LoVo (cell line): Measurements from ENCODE around the gene PBRM1.
A peak's percentile ranks its signal among the peaks of the same experiment; 100 is the strongest.
"Not testable (repeated sequence)": the region's sequence is repeated elsewhere in the genome, so short reads cannot be mapped to it uniquely, and the experiment has no call there.

Source experiments
- DNase-seq: peaks from one replicate; pipeline ENCODE4 v3.0.0-alpha.2; 2016; ENCODE audit warnings: low spot score

The PBRM1 gene

DNA sequence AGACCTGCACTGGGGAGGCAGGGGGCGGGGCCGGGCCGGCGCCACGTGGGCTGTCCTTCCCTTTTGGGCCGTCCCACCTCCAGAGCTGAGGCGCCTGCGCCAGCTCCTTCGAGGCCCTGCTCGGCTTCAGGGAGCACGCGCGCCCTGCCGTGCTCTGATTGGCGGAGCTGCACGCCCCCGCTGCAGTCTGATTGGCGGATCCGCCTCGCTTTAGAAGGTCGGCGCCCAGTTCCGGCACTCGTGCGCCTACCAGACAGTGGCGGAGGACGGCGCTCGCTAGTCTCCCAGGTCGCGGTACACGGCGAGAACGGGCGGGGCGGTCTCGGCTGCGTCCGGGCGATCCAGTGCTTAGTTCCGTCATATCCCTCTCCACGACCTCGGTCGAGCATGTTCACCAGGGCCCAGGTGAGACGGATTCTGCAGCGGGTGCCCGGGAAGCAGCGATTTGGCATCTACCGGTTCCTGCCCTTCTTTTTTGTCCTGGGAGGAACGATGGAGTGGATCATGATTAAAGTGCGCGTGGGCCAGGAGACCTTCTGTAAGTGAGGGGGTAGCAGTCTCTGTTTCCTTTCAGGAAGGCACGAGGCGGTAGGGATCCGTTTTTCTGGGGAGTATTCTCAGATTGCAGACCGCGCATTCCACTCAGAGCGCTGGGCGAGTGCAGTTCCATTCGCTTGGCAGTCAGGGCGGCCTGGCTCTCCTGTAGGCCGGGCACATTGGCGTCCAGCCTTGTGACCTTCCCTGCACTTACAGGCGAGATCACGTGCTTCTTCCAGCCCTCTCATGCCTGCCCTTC is 149.1 kb downstream of the PBRM1 start, which contains the start of gene UQCC5:
Gene UQCC5, plus strand, starts transcription at position 237 of the 796 bp plus-strand sequence. Its CDS starts 151 bp downstream, at position 388.
- peak; percentile 98 for DNase-seq

DNA sequence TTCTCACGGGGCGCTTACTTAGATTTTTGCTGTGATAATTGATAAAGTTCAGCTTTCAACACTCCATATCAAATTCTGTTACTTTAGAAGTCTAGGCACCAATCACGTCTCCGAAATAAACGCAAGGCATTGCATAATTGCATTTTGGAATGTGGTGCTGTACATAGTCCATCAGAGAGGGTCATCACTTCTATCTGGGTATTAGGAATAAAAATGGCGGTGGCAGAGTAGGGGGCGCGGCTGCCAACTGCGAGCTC is 149.7 kb downstream of the PBRM1 start:
- no peak for DNase-seq

DNA sequence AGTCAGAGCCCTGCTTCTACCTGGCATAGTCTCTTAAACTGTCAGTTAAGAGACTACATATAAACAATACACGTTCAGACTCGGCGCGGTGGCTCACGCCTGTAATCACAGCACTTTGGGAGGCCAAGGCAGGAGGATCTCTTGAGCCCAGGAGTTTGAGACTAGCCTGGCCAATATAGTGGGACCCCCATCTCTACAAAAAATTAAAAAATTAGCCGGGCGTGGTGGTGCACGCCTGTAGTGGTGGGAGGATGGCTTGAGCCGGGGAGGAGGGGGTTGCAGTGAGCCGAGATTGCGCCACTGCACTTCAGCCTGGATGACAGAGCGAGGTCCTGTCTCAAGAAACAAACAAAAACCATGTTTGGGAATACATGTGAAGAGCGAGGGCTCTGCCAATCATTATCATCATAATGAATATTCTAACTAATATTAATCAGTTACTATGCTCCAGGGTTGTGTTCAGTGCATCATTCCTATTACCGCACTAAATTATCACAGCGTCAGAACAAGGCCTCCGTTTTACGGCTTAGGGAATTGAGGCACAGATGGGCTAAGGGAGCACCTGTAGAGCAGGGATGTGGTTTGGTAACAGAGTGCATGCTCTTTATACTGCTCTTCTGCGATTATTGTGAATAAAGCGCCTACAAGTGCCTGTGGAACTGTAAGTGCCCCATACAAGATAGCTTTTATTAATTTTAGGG is 150.2 kb downstream of the PBRM1 start:
- no peak for DNase-seq

DNA sequence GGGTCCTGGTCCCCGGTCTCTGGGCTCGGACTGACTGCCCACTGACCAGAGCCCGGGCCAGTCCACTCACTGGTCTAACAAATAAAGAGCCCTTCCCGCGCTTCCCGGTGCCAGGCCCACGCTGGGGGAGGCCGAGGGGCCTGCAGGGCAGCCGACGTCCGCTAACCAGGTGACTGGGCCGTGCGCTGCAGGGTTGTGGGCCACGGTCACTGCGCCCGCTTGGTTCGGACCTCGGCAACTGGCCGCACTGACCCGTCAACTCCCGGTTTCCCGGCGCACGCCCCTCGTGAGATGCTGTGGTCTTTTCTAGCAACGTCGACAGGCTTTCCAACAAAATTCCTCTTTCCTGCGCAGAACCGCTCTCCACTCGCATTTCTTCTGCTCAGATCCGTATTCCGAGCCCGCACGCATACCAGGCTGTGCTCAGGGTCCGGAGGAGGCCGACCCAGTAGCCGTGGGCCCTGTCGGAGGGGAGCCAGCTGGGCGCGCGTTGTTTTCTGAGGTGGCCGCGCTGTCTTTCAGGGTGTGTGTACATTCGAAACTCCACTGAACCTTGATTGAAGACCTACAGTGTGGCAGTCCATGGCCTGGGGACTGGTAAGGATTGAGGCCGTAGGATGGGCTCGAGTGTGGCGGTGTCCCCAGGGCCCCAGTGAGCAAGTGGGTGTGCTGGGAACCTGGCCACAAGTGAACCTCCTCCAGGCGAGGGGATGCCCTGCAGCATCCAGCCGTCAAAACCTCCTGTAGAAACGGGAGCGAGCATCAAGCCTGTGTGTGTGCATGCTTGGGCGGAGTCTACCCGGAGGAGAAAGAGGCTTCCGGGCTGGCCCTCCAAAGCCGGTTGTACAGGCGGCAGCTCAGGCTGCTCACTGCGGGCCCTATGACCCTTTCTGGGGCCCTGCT is 151.2 kb downstream of the PBRM1 start:
- DNase-seq = no peak

DNA sequence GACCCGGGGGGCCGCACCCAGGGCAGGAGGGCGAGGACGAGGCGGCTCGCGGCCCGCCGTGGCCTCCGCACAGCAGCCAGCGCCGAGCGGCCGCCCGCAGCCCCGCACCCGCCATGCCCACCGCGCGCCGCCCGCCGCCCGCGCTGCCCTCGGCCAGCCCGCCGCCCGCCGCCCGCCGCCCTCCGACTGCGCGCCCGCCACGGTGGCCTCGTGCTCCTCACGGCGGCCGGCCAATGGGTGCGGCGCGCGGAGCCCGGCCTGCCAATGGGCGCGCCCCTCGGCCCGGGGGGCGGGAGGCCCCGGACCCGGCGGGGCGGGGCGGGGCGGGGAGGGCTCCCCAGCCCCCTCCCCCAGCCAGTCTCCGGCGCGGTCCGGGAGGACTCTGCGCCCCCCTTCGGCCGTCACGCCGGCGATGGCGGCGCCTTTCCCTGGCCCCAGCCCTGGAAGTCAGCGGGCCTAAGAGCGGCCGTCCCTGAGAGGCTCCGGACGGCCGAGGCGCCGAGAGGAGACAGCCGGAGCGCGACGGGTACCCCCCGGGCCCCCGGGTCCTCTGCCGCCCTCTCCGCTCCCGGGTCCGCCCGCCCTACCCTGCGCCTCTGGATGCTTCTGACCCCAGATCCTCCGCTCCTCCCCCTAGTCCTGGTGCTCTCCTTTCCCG is 152.0 kb downstream of the PBRM1 start, which contains the start of gene NT5DC2:
Gene NT5DC2, minus strand, starts transcription at position 235 of the 658 bp plus-strand sequence. Its CDS starts 120 bp downstream, at position 115.
- DNase-seq = peak; percentile 76

DNA sequence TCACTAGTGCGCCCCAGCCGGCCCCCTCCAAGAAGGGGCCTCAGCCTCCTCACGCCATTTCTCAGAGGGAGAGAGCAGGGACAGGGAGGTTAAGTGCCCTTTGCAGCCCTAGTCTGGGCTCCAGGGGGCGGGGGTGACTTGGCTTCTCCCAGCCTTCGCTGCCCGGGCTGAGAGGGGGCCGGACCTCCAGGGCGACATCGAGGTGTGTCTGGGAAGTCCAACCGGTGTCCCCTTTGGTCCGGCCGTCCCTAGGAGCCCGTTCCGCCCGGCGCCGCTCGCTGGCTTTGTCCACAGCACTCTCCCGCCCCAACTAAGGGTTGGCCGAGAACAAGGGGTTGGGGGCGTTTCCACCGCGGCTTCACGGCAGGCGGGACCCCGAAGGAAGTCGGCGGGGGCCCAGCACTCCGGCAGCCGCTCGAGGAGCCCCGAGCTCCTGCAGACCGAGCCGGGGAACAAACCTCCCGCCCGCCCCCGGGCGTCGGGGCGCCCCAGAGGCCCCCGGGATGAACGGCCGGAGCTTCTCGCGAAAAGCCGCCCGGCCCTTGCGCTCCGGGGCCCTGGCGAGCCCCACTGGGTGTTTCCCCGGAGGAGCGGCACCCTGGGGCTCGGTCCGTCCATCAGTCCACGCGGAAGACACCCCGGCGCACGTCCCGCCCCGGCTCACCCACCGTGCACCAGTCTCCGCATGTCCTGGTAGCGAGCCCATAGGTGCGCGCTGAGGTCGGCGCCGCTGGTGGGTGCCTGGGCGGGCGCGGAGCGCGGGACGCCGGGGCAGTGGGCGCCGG is 152.7 kb downstream of the PBRM1 start:
- DNase-seq = peak; percentile 6

DNA sequence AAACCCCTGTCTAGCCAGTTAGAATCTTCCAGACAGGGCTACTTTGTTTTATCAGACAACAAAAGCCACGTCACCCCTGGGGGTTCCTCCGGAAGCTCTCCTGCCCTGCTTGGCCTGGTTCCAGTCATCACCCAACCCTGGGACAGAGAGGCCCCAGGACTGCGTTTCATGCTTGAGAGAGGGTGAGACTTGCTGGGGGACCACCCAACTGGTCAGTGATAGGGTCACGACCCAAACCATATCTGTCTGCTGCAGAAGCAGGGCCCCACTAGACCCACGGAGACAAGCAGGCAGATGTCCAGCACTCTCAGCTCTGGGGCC is 153.2 kb downstream of the PBRM1 start:
- peak; percentile 9 for DNase-seq

DNA sequence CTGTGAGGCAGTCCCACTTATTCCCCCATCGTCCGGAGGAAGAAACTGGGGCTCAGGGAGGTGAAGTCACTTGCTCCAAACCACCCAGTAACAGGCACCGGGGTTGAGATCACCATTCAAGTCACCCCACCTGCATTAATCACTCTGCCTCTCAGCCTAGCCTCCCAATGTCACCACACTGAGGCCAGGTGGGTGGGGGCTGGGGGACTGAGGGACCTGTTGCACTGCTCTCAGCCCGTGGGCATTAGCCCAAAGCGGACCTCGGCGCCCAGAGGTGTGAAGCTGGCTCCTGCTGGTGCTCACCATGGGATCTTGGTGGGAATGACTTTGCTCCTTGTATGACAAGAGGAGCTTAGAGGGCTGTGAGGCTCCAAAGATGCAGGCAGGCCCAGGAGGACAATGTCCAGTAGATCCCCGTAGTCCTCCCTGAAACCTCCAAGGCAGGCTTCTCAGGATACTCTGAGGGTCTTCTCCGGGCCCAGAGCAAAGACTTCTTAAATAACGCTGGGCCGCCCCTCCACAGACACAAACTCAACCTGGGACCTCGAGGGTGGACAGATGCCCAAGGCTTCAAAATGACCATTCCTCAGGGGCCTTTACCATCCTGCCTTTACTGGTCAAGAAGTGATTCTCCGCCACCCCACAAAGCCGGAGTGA is 153.7 kb downstream of the PBRM1 start:
- no peak for DNase-seq

DNA sequence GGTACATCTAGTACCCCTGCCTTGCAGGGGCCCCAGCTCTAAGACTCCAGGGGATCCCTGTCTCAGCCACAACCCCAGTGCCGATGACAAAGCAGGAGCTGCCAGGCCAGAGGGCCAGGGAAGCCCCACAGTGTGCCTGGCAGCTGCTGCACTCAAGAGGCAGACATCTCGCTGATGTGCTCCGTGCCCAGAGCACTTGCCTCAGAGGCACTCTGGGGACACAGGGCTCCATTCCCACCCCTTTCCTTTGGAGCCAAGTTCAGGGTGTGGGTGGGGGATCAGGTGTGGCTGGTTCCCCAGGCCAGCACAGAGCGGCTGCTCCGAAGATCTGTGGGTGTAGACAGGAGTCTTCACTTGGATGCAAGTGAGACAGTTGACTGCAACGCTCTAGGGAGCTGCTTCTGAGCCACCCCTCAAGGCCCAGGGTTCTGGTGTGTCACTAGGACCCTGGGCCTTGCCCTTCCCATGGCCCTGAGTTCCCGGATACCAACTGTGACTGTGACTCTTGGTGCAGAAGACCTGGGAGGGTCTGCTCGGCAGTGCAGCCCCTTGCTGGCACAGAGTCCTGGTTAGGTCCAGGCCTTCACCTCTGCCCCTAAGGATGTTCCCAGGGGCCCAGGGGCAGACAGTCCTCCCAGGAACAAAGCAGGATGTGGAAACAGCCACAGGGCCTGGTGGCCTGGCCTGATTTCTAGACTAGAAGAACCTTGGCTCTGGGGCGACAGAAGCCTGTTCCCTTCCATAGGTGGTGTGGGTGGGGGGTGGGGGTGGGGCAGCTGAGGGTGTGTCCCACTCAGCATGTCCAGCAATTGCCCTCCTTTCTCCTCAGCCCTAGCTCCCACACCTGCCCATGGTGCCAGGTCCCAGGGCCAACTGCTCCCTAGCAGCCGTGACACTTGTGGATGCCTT is 154.5 kb downstream of the PBRM1 start:
- no peak for DNase-seq

DNA sequence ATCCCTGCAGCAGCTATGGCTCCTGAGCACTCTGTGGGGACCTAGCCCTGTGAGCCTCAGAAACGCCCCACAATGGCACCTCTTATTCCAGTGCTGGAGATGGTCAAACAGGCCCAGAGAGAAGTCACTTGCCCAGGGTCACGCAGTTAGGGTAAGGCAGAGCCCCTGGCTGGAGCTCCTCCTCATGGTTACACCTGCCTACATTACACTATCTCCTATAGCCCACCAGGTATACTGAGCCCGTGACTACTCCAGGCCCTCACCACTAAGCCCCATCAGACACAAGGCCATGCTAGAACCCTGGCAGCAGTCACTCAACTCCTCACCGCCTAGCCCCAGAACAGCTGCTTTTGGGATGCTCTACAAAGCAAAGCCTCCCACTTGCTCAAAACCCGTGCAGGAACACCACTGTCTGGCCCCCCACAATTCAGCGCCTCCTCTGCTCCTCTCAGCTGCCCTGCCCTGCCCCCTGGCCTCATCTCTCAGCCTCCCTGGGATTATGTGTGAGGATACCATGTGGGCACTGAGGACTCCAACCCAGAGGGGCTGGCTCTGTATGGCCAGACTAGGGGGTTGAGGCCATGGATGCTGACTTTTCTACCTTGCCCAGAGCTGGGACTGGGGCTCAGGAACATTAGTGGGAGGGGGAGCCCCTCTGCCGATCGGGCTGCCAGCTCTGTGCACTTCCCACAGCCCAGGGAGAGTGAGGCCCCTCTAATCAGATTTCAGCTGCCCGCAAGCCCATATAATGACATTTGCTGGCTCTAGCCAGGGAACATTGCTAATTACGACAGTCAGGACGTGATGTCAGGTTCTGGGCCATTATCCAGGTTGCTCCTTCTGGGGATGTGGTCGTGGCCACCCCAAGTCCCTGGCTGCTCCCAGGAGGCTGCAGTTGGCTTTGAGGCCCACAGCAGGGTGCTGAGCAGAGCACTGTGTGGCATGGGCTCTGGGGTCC is 156.1 kb downstream of the PBRM1 start:
- DNase-seq = no peak

DNA sequence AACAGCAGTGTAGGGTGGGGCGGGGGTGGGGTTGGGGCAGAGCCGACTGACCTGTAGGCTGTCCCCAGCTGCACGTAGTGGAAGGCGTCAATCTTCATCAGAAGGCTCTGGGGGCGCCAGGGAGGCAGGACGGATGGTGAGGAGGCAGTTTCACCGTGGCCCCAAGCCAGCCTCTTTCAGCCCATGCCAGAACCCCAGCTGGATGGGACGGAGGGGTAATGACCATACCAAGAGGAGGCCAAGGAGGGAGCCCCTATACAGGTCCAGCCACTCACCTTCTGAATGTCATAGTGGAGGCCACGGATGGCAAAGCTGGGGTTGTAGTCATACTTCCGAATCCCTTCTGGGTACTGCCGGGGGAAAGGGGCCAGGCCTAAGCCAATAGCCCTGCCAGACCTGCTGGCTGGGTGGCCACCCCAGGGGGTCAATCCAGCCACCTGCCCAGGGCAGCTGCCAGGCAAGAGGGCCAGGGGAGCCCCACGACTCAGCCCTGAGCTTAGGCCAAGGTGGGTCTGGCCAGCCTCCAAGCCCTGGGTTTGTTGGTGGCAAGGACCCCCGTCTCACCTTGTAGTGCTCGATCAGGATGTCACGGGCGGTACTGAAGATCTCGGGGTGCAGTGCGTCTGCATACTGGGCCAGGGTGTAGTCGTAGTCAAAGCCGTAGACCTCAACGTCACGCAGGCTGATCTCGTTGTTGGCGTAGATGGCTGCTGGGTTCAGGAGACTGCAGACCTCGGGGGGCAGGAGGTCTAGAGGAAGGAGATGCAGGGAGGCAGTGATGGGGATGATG is 156.9 kb downstream of the PBRM1 start:
- no peak for DNase-seq

DNA sequence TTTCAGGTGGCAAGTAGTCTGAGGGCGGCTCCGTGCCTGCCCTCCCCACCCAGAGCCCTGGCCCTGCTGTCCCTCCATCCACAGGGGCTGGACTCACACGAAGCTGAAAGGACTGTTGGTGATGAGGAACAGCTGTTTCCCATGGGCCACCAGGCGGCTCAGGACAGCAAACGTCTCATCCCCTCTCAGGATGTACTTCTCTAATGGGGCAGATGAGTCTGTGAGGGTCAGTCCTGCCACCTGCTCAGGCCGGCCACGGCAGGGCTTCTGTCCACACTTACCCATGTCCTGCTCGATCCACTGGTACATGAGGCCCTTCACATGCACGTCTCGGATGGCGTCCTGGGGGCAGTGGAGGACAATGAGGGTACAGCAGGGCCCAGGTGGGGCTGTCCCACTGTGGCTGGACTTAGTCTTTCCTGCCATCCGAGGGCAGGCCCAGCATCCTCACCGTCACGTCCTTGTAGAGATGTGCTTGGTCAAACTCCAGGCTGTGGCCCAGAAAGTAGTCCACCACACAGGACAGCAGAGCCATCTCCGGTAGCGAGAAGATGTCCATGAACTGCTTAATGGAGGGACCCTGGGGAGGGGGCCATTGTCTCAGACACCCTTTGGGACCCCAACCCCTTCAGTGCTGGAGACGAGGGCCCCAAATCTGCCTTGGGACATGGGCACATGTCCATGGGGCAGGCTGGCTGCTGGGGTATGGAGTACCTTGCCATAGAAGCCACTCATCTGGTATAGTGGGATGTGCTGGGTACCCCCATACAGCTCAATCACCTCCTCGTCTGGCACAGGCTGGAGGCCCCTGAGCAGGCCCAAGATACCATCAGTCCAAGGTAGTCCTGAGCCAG is 157.8 kb downstream of the PBRM1 start:
- DNase-seq = no peak

DNA sequence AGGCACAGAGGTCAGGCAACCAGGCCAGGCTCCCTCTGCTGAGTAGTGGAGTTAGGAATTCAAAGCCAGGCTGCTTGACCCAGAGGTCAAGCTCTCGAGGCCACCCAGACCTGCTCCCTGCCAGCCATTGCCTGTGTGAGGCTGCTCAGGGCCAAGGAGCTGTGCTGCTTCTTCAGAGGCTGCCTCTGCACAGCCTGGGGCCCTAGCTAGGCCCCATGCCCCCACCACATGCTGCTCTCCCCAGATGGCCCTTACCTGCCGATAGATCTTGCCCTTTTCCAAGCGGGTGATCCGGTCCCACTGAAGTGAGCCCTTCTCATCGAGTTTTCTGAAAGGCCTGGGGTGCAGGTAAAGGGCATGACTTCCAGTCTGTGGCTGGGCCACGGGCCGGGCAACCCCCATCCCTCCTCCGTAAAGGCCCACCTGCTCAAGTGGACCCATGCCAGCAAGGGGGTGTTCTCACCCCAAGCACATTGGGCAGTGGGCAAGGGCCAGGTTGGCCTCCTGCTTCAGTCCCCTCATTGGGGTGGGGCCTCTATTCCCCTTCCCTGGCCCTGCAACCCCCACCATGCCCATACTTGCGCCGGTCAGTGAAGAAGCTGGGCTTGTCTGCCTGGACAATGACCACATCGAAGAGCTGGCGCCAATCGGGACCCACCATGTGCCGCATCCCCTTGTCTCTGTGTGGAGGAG is 158.5 kb downstream of the PBRM1 start:
- no peak for DNase-seq

DNA sequence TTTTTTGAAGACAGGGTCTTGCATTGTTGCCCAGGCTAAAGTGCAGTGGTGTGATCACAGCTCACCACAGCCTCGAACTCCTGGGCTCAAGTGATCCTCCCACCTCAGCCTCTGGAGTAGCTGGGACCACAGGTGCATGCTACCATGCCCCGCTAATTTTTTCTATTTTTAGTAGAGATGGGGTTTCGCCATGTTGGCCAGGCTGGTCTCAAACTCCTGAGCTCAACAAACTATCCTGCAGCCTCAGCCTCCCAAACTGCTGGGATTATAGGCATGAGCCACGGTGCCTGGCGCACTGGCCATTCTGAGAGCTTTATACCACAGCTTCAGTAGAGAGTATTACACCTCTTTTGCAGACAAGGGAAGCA is 159.1 kb downstream of the PBRM1 start:
- DNase-seq = not testable (repeated sequence)

DNA sequence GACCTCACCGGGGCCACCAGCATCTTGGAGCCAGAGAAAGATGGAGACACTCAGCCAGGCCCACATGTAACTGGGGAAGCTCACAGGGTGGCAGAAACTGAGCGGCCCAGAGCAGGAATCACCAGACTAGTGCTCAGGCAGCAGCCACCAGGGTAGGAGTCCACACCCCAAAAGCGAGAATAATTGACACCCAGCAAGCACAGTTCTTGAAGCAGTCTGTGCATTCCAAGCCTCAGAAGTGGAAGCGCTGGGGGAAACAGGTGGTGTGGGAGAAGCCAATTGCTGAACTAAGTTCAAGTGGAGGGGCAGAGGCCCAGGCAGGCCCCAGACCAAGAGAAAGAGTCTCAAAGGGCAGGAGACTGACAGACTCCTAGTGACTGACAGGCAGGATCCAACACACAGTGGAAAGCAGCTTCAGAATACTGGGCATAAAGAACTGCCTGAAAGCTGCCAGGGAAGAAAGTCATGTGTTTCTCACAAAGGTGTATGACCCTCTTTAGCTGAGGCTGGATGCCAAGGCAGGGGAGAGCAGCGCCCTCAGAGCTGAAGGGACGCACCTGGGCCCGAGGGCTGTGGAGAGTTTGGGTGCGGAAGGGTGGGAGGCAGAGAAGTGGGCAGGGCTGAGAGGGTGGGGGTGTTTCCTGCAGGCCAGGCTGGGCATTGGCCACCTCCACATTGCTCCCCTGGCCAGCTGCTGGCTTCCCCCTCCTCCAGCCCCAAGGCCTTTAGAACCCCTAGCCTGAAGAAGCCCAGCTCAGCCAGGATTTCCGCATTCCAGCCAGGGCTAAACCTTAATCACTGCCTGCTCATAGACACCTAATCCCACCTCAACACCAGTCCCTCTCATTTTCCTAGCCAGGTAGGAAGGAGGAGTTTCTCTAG is 159.8 kb downstream of the PBRM1 start:
- DNase-seq = no peak
